NCI-H2107 treated with DMSO at 0.1 percent for 48 hours (cell line): ENCODE results near the gene EMX1.

ENCODE experiments used
- DNase-seq: peaks from one replicate; lab custom pipeline; 2025; ENCODE audit not compliant: unreplicated experiment; lab: John Stamatoyannopoulos, UW

Gene EMX1

GRCh38 chr2:72974436-72974754, 57.1 kb downstream of the EMX1 start:
- no peak for DNase-seq

GRCh38 chr2:72975017-72975416, 57.7 kb downstream of the EMX1 start:
- no peak for DNase-seq

DNA sequence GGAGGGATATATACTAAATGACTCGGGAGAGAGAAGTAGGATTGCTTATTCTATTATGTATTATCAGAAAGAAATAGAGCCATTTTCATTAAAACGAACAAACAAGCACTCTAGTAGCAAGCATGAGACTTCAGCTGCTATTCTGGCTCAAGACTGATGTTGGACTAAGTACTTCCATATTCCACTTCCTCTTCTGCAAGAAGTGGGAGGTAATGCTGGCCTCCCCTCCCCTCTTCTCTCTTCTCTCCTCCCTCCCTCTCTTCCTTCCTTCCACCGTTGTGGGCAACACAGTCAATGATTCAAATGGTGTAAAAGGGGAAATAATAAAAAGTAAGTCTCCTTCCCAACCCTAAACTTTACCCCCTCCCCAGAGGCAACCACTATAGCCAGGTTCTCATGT, 62.6 kb downstream of the EMX1 start:
- DNase-seq = no peak

- DNase-seq = no peak
These were observed 63.4 kb downstream of the EMX1 start for GRCh38 chr2:72980535-72981217.

DNA sequence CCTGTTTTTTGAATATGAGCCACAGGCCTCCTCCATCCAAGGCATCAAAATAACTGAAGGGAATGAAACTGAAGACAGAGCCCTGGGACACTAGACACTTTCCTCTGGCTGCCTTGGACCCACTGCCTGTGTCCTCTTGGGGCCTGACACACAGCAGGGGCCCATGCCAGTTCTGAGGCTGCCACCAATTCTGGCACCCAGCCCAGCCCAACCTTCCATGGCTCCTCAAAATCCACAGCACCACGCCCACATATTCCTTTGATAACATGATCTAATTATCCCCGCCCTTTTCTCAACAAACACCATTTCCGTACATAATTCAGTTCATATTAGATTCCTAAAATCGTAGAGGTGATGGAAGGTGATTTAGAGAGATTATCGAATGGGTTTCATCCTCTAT, 64.2 kb downstream of the EMX1 start:
- DNase-seq = no peak

DNA sequence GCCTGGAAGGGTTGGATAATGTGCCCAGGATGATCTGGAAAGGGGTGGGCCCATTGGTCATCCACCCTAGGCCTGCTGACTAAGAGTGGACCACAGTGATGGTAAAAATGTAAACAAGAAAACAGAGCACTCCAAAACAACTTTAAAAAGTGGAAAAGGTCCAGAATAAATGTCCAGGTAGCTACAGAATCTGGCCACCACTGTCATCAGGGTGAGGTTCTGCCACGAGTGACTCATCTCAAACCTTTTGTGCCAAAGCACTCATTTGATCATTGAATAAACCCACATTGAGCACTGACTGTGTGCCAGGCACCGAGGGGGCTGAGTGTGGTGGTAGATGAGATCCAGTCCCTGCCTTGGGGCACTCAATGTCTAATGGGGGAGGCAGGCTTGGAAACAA, 64.9 kb downstream of the EMX1 start:
- no peak for DNase-seq

DNA sequence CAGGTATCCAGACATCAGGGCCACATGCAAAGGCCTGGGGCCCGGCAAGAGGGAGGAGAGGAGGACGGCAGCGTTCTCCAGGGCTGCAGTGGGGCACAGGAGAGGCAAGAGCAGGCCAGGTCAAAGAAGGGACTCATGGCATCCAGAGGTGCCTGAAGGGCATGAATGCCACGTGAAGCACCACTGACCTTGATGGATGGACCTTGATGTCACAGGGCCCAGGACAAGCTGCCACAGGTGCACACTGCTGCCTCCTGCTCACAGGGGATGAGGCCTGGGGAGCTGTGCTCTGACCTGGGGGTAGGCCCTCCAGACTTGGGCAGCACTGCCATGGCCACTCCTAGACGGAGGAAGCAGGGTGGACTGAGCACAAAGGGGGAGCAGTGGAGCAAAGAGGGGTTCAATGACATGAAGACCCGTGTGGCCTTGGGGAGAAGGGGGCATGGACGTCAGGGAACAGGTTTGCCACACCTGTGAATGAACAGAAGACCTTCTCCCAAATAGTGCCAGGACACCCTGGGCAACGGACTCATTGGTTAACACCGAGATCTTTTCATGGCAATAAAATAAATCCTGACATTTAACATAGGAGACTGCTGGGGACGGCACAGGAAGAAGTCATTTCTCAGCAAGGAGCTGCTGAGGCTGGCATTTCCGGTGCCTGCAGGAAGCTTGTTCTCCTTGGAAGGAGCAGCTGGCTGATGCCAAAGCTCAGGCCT, 65.6 kb downstream of the EMX1 start:
- DNase-seq = no peak

GRCh38 chr2:72983500-72984161, 66.3 kb downstream of the EMX1 start:
- DNase-seq = no peak

- DNase-seq = no peak
These were observed 66.9 kb downstream of the EMX1 start for GRCh38 chr2:72984172-72984671.
